Ovary (tissue), 9 donors: Measurements from ENCODE around the gene TMEM86B. TPM values are rescaled to one million over a fixed set of nuclear protein-coding genes. Genes with fewer than 3 reads are reported as not detected.

Source experiments
- DNase-seq, 5 donors: peaks; one replicate each; pipeline ENCODE4 v3.0.0-alpha.2; 2019 to 2020
- H3K27ac ChIP-seq, 2 donors: fragments of 200-600 bp; one replicate each; pipeline versions ENCODE4 v1.5.1 to v1.8.0; 2019 to 2022
- H3K27me3 ChIP-seq: fragments of 200-600 bp; one replicate; pipeline ENCODE4 v1.8.0; 2022
- H3K36me3 ChIP-seq: fragments of 200-600 bp; sonication (generic); one replicate; pipeline ENCODE4 v1.5.1; 2019
- H3K4me1 ChIP-seq: one replicate; pipeline ENCODE4 v1.8.1; 2013; ENCODE audit warnings: mild to moderate bottlenecking, moderate library complexity; ENCODE audit not compliant: insufficient read depth
- H3K4me3 ChIP-seq: fragments of 200-600 bp; sonication (generic); one replicate; pipeline ENCODE4 v1.5.1; 2017
- H3K9me3 ChIP-seq, 2 donors: fragments of 200-600 bp in 1 of 2; sonication (generic) in 1 of 2; one replicate each; pipeline versions ENCODE4 v1.5.1 to v1.8.1; 2013 to 2019; ENCODE audit warnings: mild to moderate bottlenecking in 1 of 2, moderate library complexity in 1 of 2
- EP300 ChIP-seq: sonication (generic); formaldehyde crosslinking; IDR thresholded peaks from one replicate; pipeline ENCODE4 v1.6.1; 2017; ENCODE audit warnings: antibody characterized with exemption
- POLR2A ChIP-seq: fragments of 450-650 bp; IDR thresholded peaks from one replicate; pipeline ENCODE4 v1.6.1; 2017; ENCODE audit warnings: antibody characterized with exemption, mild to moderate bottlenecking, moderate library complexity
- WGBS, 3 donors: extraction: QIAGEN DNeasy Blood & Tissue Kit in 1 of 3; methylation state at CpG; one replicate each; pipeline versions ENCODE4 v1.1.5 to v1.1.7; 2013 to 2017; 5-methylcytosine and 5-hydroxymethylcytosine counted together
- intact Hi-C, 4 donors: fragments of 100-400 bp; cut with DNase I; formaldehyde crosslinking; loops; one replicate each; pipeline versions ENCODE4 v1.11.0 to v1.15.1; 2022 to 2023
- polyA plus RNA-seq, 2 donors: library from polyadenylated mRNA; stranded (reverse); fragments of 200-250 nt in 1 of 2; fragments of 350-450 nt in 1 of 2; fragmentation: Illumina TruSeq in 1 of 2; extraction: RNeasy Lipid Tissue Mini Kit (QIAGEN cat#74804) in 1 of 2; gene quantifications; one replicate each; pipeline ENCODE4 v1.2.3, GENCODE V29; 2013 to 2014
- total RNA-seq, 7 donors: library from RNA; depleted of rRNA in 2 of 7; stranded (reverse); fragments of >200 nt in 2 of 7; fragmentation: NEBNext Ultra II Directional in 3 of 7; extraction: Animal tissue kit (Norgen Biotek cat#: 25700) in 3 of 7; gene quantifications; one replicate each; pipeline versions ENCODE4 v1.1.0 to v1.2.4, GENCODE V29; 2016 to 2023
- TF ChIP-seq, protein P1 (sequence below), 3 donors: fragments of 450-650 bp in 2 of 3; fragments of 200-600 bp in 1 of 3; IDR thresholded peaks; one replicate each; pipeline versions ENCODE4 v1.5.1 to v1.8.0; 2016 to 2022; ENCODE audit warnings: antibody characterized with exemption in 3 of 3, mild to moderate bottlenecking in 1 of 3
- donor health status: DM: no; HTN: no; CAD: no; lungs with moderate emphysema.
- donor health status: DM: no; HTN: no; CAD: no.
- donor health status: Bipolar disorder and iron deficiency.
- donor health status: DM: yes; HTN: yes; CAD: no.
- donor health status: DM: no; HTN: no; CAD: no.
- donor health status: DM: yes; HTN: yes; CAD: no.

The TMEM86B gene
- total and polyA plus RNA-seq, 9 donors = 2.6 to 4.9 (median 3.4) TPM; not detected in 1

DNA sequence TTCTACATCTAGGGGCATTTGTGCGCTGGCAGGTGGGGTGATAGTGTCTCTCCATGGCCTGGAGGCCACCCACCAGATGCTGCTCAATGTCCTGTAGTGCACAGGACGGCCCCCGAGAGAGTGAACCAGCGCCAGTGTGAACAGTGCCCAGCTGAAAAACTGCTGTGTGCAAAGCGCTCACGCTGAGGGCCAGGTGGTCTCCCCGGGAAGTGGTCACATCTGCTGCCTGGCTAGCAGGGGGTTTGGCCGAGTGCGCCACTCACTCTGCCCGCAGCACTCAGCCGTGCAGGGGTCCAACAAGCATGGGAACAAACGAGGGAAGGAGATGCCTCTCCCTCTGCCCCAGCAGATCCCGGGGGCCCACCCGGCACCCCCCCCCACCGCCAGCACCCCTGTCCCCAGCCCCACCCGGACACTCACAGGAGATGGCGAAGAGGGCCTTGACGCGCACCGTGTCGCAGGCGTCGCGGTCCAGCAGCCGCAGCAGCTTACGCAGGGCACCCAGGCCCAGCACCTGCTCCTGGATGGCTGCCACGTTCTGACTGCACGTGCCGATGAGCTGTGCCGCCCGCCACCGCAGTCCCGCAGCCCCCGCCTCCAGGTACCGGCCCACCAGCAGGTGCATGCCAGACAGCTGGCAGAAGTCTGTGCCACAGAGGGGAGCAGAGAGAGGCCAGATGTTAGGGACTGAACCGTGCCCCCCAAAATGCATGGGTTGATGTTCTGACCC, 45.6 kb upstream of the TMEM86B start:
- no peaks in the 10 kb centered on the region for H3K36me3 ChIP-seq
- DNase-seq = no peak
- intact Hi-C loops = no loop called here
- 90 to 93% (median 91%) methylated on average over 36 of the region's 36 CpGs for WGBS, 3 donors
- TF ChIP-seq, protein P1, sequence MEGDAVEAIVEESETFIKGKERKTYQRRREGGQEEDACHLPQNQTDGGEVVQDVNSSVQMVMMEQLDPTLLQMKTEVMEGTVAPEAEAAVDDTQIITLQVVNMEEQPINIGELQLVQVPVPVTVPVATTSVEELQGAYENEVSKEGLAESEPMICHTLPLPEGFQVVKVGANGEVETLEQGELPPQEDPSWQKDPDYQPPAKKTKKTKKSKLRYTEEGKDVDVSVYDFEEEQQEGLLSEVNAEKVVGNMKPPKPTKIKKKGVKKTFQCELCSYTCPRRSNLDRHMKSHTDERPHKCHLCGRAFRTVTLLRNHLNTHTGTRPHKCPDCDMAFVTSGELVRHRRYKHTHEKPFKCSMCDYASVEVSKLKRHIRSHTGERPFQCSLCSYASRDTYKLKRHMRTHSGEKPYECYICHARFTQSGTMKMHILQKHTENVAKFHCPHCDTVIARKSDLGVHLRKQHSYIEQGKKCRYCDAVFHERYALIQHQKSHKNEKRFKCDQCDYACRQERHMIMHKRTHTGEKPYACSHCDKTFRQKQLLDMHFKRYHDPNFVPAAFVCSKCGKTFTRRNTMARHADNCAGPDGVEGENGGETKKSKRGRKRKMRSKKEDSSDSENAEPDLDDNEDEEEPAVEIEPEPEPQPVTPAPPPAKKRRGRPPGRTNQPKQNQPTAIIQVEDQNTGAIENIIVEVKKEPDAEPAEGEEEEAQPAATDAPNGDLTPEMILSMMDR (IDR thresholded peaks at IDR 0.05) = no peak
- TF ChIP-seq EP300 (no peak), POLR2A (no peak)
- H3K9me3 ChIP-seq = no peaks in the 10 kb centered on the region
- no peak overlapping the region for H3K4me3 ChIP-seq
- H3K27ac ChIP-seq = no peak overlapping the region
- H3K4me1 ChIP-seq = peaks cover 1% of the 10 kb centered on the region
- H3K27me3 ChIP-seq = no peaks in the 10 kb centered on the region

DNA sequence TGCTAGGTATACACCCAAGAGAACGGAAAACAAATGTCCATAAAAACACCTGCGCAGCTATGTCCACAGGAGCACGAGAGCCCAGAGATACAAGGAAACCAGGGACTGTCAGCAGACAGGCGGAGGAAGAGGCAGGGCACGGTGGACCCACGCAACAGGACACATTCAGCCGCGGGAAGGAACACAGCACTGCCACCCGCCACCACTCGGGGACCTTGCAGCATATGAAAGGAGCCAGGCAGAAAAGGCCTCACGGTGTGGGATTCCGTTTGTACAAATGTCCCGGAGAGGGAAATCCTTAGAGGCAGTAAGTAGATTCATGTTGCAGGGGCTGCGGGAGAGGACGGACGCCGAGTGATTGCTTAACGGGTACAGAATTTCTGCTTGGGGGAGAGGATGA, 43.6 kb upstream of the TMEM86B start:
- TF ChIP-seq EP300 (no peak), POLR2A (no peak)
- TF ChIP-seq, protein P1 (IDR thresholded peaks at IDR 0.05) = no peak
- Histone ChIP-seq H3K27ac (no peak overlapping the region), H3K36me3 (no peaks in the 10 kb centered on the region), H3K27me3 (no peaks in the 10 kb centered on the region), H3K4me1 (no peaks in the 10 kb centered on the region), H3K4me3 (no peak overlapping the region), H3K9me3 (no peaks in the 10 kb centered on the region)
- 90 to 92% (median 92%) methylated on average over 18 of the region's 18 CpGs for WGBS, 3 donors
- intact Hi-C loops = no loop called here
- no peak for DNase-seq

DNA sequence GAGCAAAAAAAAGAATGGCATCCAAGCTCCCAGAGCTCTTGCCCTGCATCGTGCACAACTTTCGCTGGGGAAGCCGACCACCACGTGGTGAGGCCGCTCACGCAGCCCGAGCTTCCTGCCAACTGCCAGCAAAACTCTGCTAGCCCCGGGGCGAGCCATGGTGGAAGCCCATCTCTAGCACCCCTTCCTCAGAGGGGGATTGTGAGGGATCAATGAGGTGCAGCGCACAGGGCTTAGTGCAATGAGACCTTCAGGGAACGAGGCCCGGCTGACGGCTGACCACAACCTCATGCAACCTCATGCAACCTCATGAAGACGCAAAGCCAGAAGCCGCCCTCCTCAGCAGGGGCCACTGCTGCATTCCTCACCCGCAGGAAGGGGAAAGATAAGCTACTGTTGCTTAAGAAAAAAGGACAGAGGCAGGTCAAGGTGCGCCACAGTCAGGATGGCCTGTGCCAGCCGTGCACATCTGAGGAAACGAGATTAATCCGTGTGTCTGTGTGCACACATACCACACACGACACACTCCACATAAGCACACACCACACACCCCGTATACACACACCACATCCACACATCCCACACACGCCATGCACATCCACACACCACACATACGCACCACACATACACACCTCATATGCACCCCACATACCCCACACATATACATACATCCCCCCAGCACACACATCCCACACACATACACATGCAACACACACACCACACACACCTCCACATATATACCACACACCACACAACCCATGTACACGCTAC, 41.8 kb upstream of the TMEM86B start:
- intact Hi-C loops = no loop called here
- Histone ChIP-seq H3K27ac (no peak overlapping the region), H3K9me3 (no peaks in the 10 kb centered on the region), H3K36me3 (no peaks in the 10 kb centered on the region), H3K4me3 (no peak overlapping the region), H3K27me3 (no peaks in the 10 kb centered on the region), H3K4me1 (no peaks in the 10 kb centered on the region)
- TF ChIP-seq POLR2A (no peak), EP300 (no peak)
- 87 to 92% (median 90%) methylated on average over 25 of the region's 25 CpGs for WGBS, 3 donors
- no peak for DNase-seq

DNA sequence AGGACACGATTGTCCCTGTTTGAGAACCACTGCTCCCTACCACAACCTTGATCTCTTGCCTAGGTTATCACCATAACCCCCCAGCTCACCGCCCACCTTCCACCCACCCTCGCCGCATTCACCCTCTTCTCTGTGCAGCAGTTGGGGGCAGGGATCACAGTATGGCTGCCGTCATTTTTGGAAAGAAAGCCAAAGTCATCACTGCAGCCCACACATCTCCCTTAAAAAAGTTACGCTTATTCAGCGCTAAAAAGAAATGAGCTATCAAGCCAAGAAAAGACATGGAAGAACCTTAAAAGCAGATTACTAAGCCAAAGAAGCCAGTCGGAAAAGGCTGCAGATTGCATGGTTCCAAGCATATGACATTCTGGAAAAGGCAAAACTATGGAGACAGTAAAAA, 40.7 kb upstream of the TMEM86B start:
- TF ChIP-seq EP300 (no peak), POLR2A (no peak)
- TF ChIP-seq, protein P1 (IDR thresholded peaks at IDR 0.05) = no peak

DNA sequence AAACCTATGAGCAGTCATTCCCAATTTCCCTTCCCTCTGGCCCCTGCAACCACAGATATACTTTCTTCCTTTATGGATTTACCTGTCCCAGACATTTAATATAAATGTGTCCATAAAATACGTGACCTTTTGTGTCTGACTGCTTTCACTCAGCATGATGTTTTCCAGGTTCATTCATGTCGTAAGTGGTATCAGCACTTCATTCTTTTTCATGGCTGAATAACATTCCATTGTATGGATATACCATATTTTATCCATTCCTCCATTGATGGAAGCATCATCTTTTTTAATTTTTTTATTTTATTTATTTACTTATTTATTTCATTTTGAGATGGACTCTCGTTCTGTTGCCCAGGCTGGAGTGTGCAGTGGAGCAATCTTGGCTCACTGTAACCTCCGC, 38.3 kb upstream of the TMEM86B start:
- Histone ChIP-seq H3K4me3 (no peak overlapping the region), H3K27ac (no peak overlapping the region), H3K9me3 (no peaks in the 10 kb centered on the region), H3K27me3 (no peaks in the 10 kb centered on the region), H3K4me1 (no peaks in the 10 kb centered on the region), H3K36me3 (no peaks in the 10 kb centered on the region)
- intact Hi-C loops = no loop called here
- no peak for DNase-seq
- 96 to 97% (median 97%) methylated on average over 4 of the region's 4 CpGs for WGBS, 3 donors
- TF ChIP-seq, protein P1 (IDR thresholded peaks at IDR 0.05) = no peak
- TF ChIP-seq EP300 (no peak), POLR2A (no peak)

More for the DNA sequence above, 40.7 kb upstream of the TMEM86B start:
- intact Hi-C loops = no loop called here
- H3K9me3 ChIP-seq = no peaks in the 10 kb centered on the region
- no peak overlapping the region for H3K4me3 ChIP-seq
- no peaks in the 10 kb centered on the region for H3K4me1 ChIP-seq
- no peaks in the 10 kb centered on the region for H3K27me3 ChIP-seq
- WGBS, 3 donors = 67 to 72% (median 67%) methylated on average over 8 of the region's 8 CpGs
- no peak for DNase-seq
- H3K36me3 ChIP-seq = no peaks in the 10 kb centered on the region
- H3K27ac ChIP-seq = no peak overlapping the region
